H9 (cell line): ENCODE measurements around the gene RLN1. TPM values are rescaled to one million over a fixed set of nuclear protein-coding genes. Genes with fewer than 3 reads are reported as not detected.
"Not testable (repeated sequence)": the region's sequence is repeated elsewhere in the genome, so short reads cannot be mapped to it uniquely, and the experiment has no call there.

Experiments used
- DNase-seq: peaks from one replicate; pipeline ENCODE4 v3.0.0-alpha.2; 2017
- H2AFZ ChIP-seq: one replicate; pipeline ENCODE4 v1.6.1; 2013; ENCODE audit warnings: mild to moderate bottlenecking, low read length, control low read depth, moderate library complexity
- H2AK5ac ChIP-seq: 2 replicates; pipeline ENCODE4 v1.6.1; 2013; ENCODE audit warnings: low read length, control low read depth, mixed read lengths; ENCODE audit not compliant: insufficient read length
- H2BK120ac ChIP-seq: one replicate; pipeline ENCODE4 v1.6.1; 2013; ENCODE audit warnings: low read depth, mild to moderate bottlenecking, low read length, control low read depth, inconsistent platforms; ENCODE audit not compliant: poor library complexity, severe bottlenecking
- H2BK12ac ChIP-seq: 2 replicates; pipeline ENCODE4 v1.6.1; 2013; ENCODE audit warnings: low read length, control low read depth, mixed read lengths, low read depth; ENCODE audit not compliant: insufficient read length
- H2BK15ac ChIP-seq: 2 replicates; pipeline ENCODE4 v1.6.1; 2013; ENCODE audit warnings: low read depth, low read length, control low read depth
- H2BK20ac ChIP-seq: one replicate; pipeline ENCODE4 v1.6.1; 2013; ENCODE audit warnings: low read depth, mild to moderate bottlenecking, low read length, control low read depth, inconsistent platforms; ENCODE audit not compliant: poor library complexity, severe bottlenecking
- H2BK5ac ChIP-seq: 2 replicates; pipeline ENCODE4 v1.6.1; 2013; ENCODE audit warnings: low read length, control low read depth, mixed read lengths; ENCODE audit not compliant: insufficient read length
- H3K14ac ChIP-seq: 2 replicates; pipeline ENCODE4 v1.6.1; 2013; ENCODE audit warnings: low read length, control low read depth; ENCODE audit not compliant: insufficient read depth
- H3K18ac ChIP-seq: 2 replicates; pipeline ENCODE4 v1.6.1; 2013; ENCODE audit warnings: low read depth, mild to moderate bottlenecking, mixed read lengths, low read length, control low read depth; ENCODE audit not compliant: insufficient read length
- H3K23ac ChIP-seq: 2 replicates; pipeline ENCODE4 v1.6.1; 2013; ENCODE audit warnings: low read length, control low read depth, mixed read lengths, low read depth; ENCODE audit not compliant: insufficient read length
- H3K23me2 ChIP-seq: 2 replicates; pipeline ENCODE4 v1.6.1; 2013; ENCODE audit warnings: low read depth, mild to moderate bottlenecking, mixed read lengths, low read length, control low read depth; ENCODE audit not compliant: insufficient read length, poor library complexity, severe bottlenecking
- H3K27ac ChIP-seq: 2 replicates; pipeline ENCODE4 v1.5.1; 2013; ENCODE audit warnings: low read length, control low read depth, mixed read lengths, low read depth; ENCODE audit not compliant: insufficient read length
- H3K27me3 ChIP-seq: 2 replicates; pipeline ENCODE4 v1.6.1; 2013; ENCODE audit warnings: low read length, control low read depth, inconsistent platforms; ENCODE audit not compliant: insufficient read depth
- H3K4ac ChIP-seq: 2 replicates; pipeline ENCODE4 v1.6.1; 2013; ENCODE audit warnings: low read depth, mild to moderate bottlenecking, control low read depth, inconsistent platforms, low read length, moderate library complexity
- H3K4me1 ChIP-seq: 2 replicates; pipeline ENCODE4 v1.6.1; 2013; ENCODE audit warnings: low read length, control low read depth, inconsistent platforms; ENCODE audit not compliant: insufficient read depth
- H3K4me2 ChIP-seq: 2 replicates; pipeline ENCODE4 v1.6.1; 2013; ENCODE audit warnings: low read length, control low read depth, mixed read lengths; ENCODE audit not compliant: insufficient read length, insufficient read depth
- H3K56ac ChIP-seq: 2 replicates; pipeline ENCODE4 v1.6.1; 2013; ENCODE audit warnings: low read depth, mild to moderate bottlenecking, mixed read lengths, low read length, control low read depth; ENCODE audit not compliant: insufficient read length
- H3K79me1 ChIP-seq: 2 replicates; pipeline ENCODE4 v1.6.1; 2013; ENCODE audit warnings: low read depth, mild to moderate bottlenecking, moderate library complexity, low read length, control low read depth, inconsistent platforms; ENCODE audit not compliant: insufficient read depth, poor library complexity, severe bottlenecking
- H3K79me2 ChIP-seq: 2 replicates; pipeline ENCODE4 v1.6.1; 2013; ENCODE audit warnings: low read length, control low read depth, inconsistent platforms; ENCODE audit not compliant: insufficient read depth
- H3K9ac ChIP-seq: 2 replicates; pipeline ENCODE4 v1.6.1; 2013; ENCODE audit warnings: low read length, control low read depth, mixed read lengths; ENCODE audit not compliant: insufficient read length; ENCODE audit errors: extremely low read depth
- H3K9me3 ChIP-seq: one replicate; pipeline ENCODE4 v1.6.1; 2013; ENCODE audit warnings: low read depth, low read length, inconsistent platforms; ENCODE audit not compliant: control insufficient read depth
- H3T11ph ChIP-seq: one replicate; pipeline ENCODE4 v1.6.1; 2013; ENCODE audit warnings: mild to moderate bottlenecking, low read length, control low read depth, inconsistent platforms
- H4K20me1 ChIP-seq: one replicate; pipeline ENCODE4 v1.6.1; 2013; ENCODE audit not compliant: control insufficient read depth, insufficient read length, insufficient read depth
- H4K5ac ChIP-seq: 2 replicates; pipeline ENCODE4 v1.6.1; 2013; ENCODE audit warnings: low read depth, mild to moderate bottlenecking, mixed read lengths, low read length, control low read depth; ENCODE audit not compliant: insufficient read length
- H4K8ac ChIP-seq: replicated peaks from 2 replicates; pipeline ENCODE4 v1.6.1; 2013; ENCODE audit warnings: low read length, control low read depth, mixed read lengths, low read depth; ENCODE audit not compliant: insufficient read length
- H4K91ac ChIP-seq: 2 replicates; pipeline ENCODE4 v1.6.1; 2013; ENCODE audit warnings: low read depth, mild to moderate bottlenecking, moderate library complexity, mixed read lengths, low read length, control low read depth; ENCODE audit not compliant: insufficient read length
- H3K27ac Mint-ChIP-seq, 3 experiments: 2 replicates in 2 of 3; 3 replicates in 1 of 3; pipeline ENCODE4 v1.8.0; 2020 to 2021; ENCODE audit warnings: mixed read lengths in 3 of 3, mild to moderate bottlenecking in 1 of 3, moderate library complexity in 1 of 3
- H3K27me3 Mint-ChIP-seq: 2 replicates; pipeline ENCODE4 v1.8.0; 2021; ENCODE audit warnings: low read depth, mild to moderate bottlenecking, moderate library complexity, mixed read lengths
- H3K36me3 Mint-ChIP-seq, 3 experiments: 2 replicates in 2 of 3; 3 replicates in 1 of 3; pipeline ENCODE4 v1.8.0; 2020 to 2021; ENCODE audit warnings: low read depth in 3 of 3, mixed read lengths in 3 of 3; ENCODE audit not compliant: insufficient read depth in 1 of 3
- H3K4me1 Mint-ChIP-seq, 2 experiments: 2 replicates each; pipeline ENCODE4 v1.8.0; 2020; ENCODE audit warnings: mixed read lengths in 2 of 2
- H3K4me3 Mint-ChIP-seq, 2 experiments: 2 replicates in 1 of 2; 3 replicates in 1 of 2; pipeline ENCODE4 v1.8.0; 2020 to 2021; ENCODE audit warnings: mild to moderate bottlenecking in 2 of 2, mixed read lengths in 2 of 2, moderate library complexity in 1 of 2
- H3K9me3 Mint-ChIP-seq, 2 experiments: 2 replicates in 1 of 2; 3 replicates in 1 of 2; pipeline ENCODE4 v1.8.0; 2020; ENCODE audit warnings: mild to moderate bottlenecking in 2 of 2, mixed read lengths in 2 of 2, moderate library complexity in 1 of 2
- CTCF ChIP-seq: fragments of 200-600 bp; sonication (generic); conservative IDR thresholded peaks from 3 replicates; pipeline ENCODE4 v1.8.0; 2021; ENCODE audit warnings: antibody characterized with exemption, mild to moderate bottlenecking
- WGBS: extraction: QIAGEN DNeasy Blood & Tissue Kit; methylation state at CpG from one replicate; pipeline ENCODE4 v1.1.7; 2013; ENCODE audit warnings: missing lambda C conversion rate, low lambda C conversion rate, mixed read lengths; ENCODE audit not compliant: insufficient read length; ENCODE audit errors: extremely low coverage; 5-methylcytosine and 5-hydroxymethylcytosine counted together
- total RNA-seq: library from RNA; stranded (reverse); gene quantifications from 2 replicates; pipeline ENCODE4 v1.2.1, GENCODE V29; 2021

The RLN1 gene
- total RNA-seq, 1 experiment from 2014 or later = 0.52 TPM

GRCh38 chr9:5321058-5321457, 18.6 kb downstream of the RLN1 start:
- Histone ChIP-seq H3K56ac (no peak overlapping the region), H4K91ac (no peak overlapping the region), H2BK15ac (no peak overlapping the region), H4K5ac (no peak overlapping the region), H2BK120ac (no peak overlapping the region), H2BK12ac (no peak overlapping the region), H4K8ac (no peak overlapping the region), H2BK5ac (no peak overlapping the region), H3K27ac (no peak overlapping the region), H3K4me1 (no peaks in the 10 kb centered on the region), H3K14ac (no peak overlapping the region), H2AFZ (no peak overlapping the region), H3K79me1 (no peaks in the 10 kb centered on the region), H3K23me2 (no peaks in the 10 kb centered on the region), H2BK20ac (no peak overlapping the region), H3K23ac (no peak overlapping the region), H3T11ph (no peak overlapping the region), H3K9ac (no peak overlapping the region), H3K9me3 (no peaks in the 10 kb centered on the region), H4K20me1 (no peaks in the 10 kb centered on the region), H3K18ac (no peak overlapping the region), H3K4ac (no peak overlapping the region), H2AK5ac (no peak overlapping the region), H3K27me3 (no peaks in the 10 kb centered on the region), H3K4me2 (no peak overlapping the region), H3K79me2 (no peaks in the 10 kb centered on the region)
- no peak overlapping the region for H3K4me3 Mint-ChIP-seq
- TF ChIP-seq CTCF = peak; percentile 38; the same call in 1 of the 3 replicates
- DNase-seq = no peak
- H3K27ac Mint-ChIP-seq = no peak overlapping the region
- H3K27me3 Mint-ChIP-seq = no peaks in the 10 kb centered on the region
- peaks cover 0 to 7% (median 3%) of the 10 kb centered on the region in 3 experiments; a peak in 2 of 7 replicates for H3K36me3 Mint-ChIP-seq
- no CpG with 5 or more reads among the region's 1 CpG for WGBS
- H3K4me1 Mint-ChIP-seq = peaks cover 0 to 2% of the 10 kb centered on the region in 2 experiments; a peak in 1 of 4 replicates
- peaks cover 5% of the 10 kb centered on the region in 2 experiments; a peak in 3 of 5 replicates for H3K9me3 Mint-ChIP-seq

- Mint-ChIP-seq H3K9me3 (peaks cover 10 to 15% of the 10 kb centered on the region in 2 experiments; a peak in 4 of 5 replicates), H3K36me3 (peaks cover 4 to 16% (median 5%) of the 10 kb centered on the region in 3 experiments; a peak in 5 of 7 replicates)
- H4K20me1 ChIP-seq, H3K79me2 ChIP-seq, H3K4me1 Mint-ChIP-seq, H3K27ac ChIP-seq, H3K27me3 ChIP-seq, H3K23me2 ChIP-seq, H2BK12ac ChIP-seq, H3K79me1 ChIP-seq, H2BK5ac ChIP-seq, H2BK15ac ChIP-seq, H3K9me3 ChIP-seq, H3K4ac ChIP-seq, H3K27ac Mint-ChIP-seq, H4K91ac ChIP-seq, H3K14ac ChIP-seq, H3K4me1 ChIP-seq, H2AK5ac ChIP-seq, H4K8ac ChIP-seq, H3K4me3 Mint-ChIP-seq, H2BK120ac ChIP-seq, H3K18ac ChIP-seq, H3K27me3 Mint-ChIP-seq, H2BK20ac ChIP-seq, H3T11ph ChIP-seq, H4K5ac ChIP-seq, H3K23ac ChIP-seq, H3K9ac ChIP-seq, DNase-seq, H3K56ac ChIP-seq, H3K4me2 ChIP-seq, H2AFZ ChIP-seq: not testable (repeated sequence)
- no CpG with 5 or more reads among the region's 1 CpG for WGBS
Observed at GRCh38 chr9:5316406-5316805, 23.3 kb downstream of the RLN1 start.
